Caco-2 (cell line): ENCODE data around the gene HS6ST2. TPM values are rescaled to one million over a fixed set of nuclear protein-coding genes. Genes with fewer than 3 reads are reported as not detected.

ENCODE experiments used
- BruUV-seq: library from RNA; stranded (reverse); fragments of 400-500 nt; replicated peaks from 2 replicates; lab custom pipeline; 2021; lab: Mats Ljungman, UMichigan
- CTCF ChIA-PET: fragments of 300-600 bp; sonication (Branson Sonifier 250); formaldehyde crosslinking; loops from one replicate; lab custom pipeline; 2022; ENCODE audit warnings: antibody characterized with exemption; lab: Charles Lee
- POLR2A ChIA-PET: fragments of 300-600 bp; sonication (Branson Sonifier 250); formaldehyde crosslinking; loops from one replicate; lab custom pipeline; 2022; ENCODE audit warnings: antibody characterized with exemption; lab: Charles Lee
- DNase-seq, 2 experiments: peaks; one replicate each; pipeline versions ENCODE4 v3.0.0 to v3.0.0-alpha.2; 2020 to 2022
- H3K27me3 ChIP-seq: replicated peaks from 2 replicates; pipeline ENCODE4 v1.6.0; 2011; ENCODE audit warnings: low read length; ENCODE audit not compliant: control insufficient read depth, insufficient read depth
- H3K36me3 ChIP-seq: 2 replicates; pipeline ENCODE4 v1.5.1; 2011; ENCODE audit warnings: low read length; ENCODE audit not compliant: control insufficient read depth, insufficient read depth
- H3K4me1 ChIP-seq: fragments of 250-450 bp; sonication (Bioruptor Pico); 2 replicates; pipeline ENCODE4 v1.5.1; 2020; ENCODE audit warnings: mild to moderate bottlenecking
- H3K4me3 ChIP-seq: 2 replicates; pipeline ENCODE4 v1.5.1; 2011; ENCODE audit warnings: low read depth, mild to moderate bottlenecking, control low read depth, low read length
- H3K9me3 ChIP-seq: fragments of 250-450 bp; sonication (Bioruptor Pico); 2 replicates; pipeline ENCODE4 v1.5.1; 2020; ENCODE audit warnings: mild to moderate bottlenecking, moderate library complexity
- H3K27ac Mint-ChIP-seq: one replicate; pipeline ENCODE4 v1.8.0; 2022; ENCODE audit warnings: mixed read lengths; ENCODE audit not compliant: unreplicated experiment
- H3K27me3 Mint-ChIP-seq: one replicate; pipeline ENCODE4 v1.8.0; 2022; ENCODE audit warnings: mixed read lengths; ENCODE audit not compliant: insufficient read depth, unreplicated experiment
- H3K36me3 Mint-ChIP-seq: one replicate; pipeline ENCODE4 v1.8.0; 2022; ENCODE audit warnings: mild to moderate bottlenecking, mixed read lengths; ENCODE audit not compliant: insufficient read depth, unreplicated experiment
- H3K4me1 Mint-ChIP-seq: one replicate; pipeline ENCODE4 v1.8.0; 2022; ENCODE audit warnings: low read depth, mixed read lengths; ENCODE audit not compliant: unreplicated experiment
- H3K4me3 Mint-ChIP-seq: one replicate; pipeline ENCODE4 v1.8.0; 2022; ENCODE audit warnings: mild to moderate bottlenecking, moderate library complexity, mixed read lengths; ENCODE audit not compliant: unreplicated experiment
- H3K9me3 Mint-ChIP-seq: one replicate; pipeline ENCODE4 v1.8.0; 2022; ENCODE audit warnings: mixed read lengths; ENCODE audit not compliant: unreplicated experiment
- CTCF ChIP-seq, 2 experiments: fragments of 200-600 bp in 1 of 2; IDR thresholded peaks; 1 replicate in 1 of 2; 2 replicates in 1 of 2; pipeline versions ENCODE4 v1.5.1 to v1.8.0; 2011 to 2022; ENCODE audit warnings: antibody characterized with exemption in 1 of 2, control low read depth in 1 of 2, inconsistent platforms in 1 of 2, low read depth in 1 of 2, low read length in 1 of 2, mild to moderate bottlenecking in 1 of 2, moderate library complexity in 1 of 2; ENCODE audit not compliant: insufficient read depth in 1 of 2, severe bottlenecking in 1 of 2, unreplicated experiment in 1 of 2
- intact Hi-C: fragments of 100-400 bp; cut with micrococcal nuclease; formaldehyde crosslinking; loops from one replicate; pipeline ENCODE4 v1.10.0; 2022; ENCODE audit not compliant: unreplicated experiment
- total RNA-seq: library from RNA; stranded (reverse); gene quantifications from 2 replicates; pipeline ENCODE4 v1.2.3, GENCODE V29; 2022

The HS6ST2 gene
- total RNA-seq, 1 experiment from 2014 or later: 34.9 TPM

- Histone ChIP-seq H3K4me3 (no peak overlapping the region), H3K4me1 (no peaks in the 10 kb centered on the region), H3K9me3 (no peaks in the 10 kb centered on the region), H3K27me3 (no peaks in the 10 kb centered on the region), H3K36me3 (no peaks in the 10 kb centered on the region)
- no TSS peak for BruUV-seq
- Mint-ChIP-seq H3K27ac (no peak overlapping the region), H3K27me3 (no peaks in the 10 kb centered on the region), H3K9me3 (no peaks in the 10 kb centered on the region), H3K4me3 (no peak overlapping the region), H3K4me1 (no peaks in the 10 kb centered on the region), H3K36me3 (no peaks in the 10 kb centered on the region)
- ChIA-PET POLR2A (no interaction called here), CTCF (no interaction called here)
- no peak for DNase-seq
- no peak for TF ChIP-seq CTCF (IDR thresholded peaks at IDR 0.05; ENCODE audit: insufficient read depth in 1 of 2, low read depth in 1 of 2, low read length in 1 of 2, severe bottlenecking in 1 of 2, unreplicated experiment in 1 of 2)
- intact Hi-C loops: no loop called here
These were observed 95.9 kb downstream of the HS6ST2 start for GRCh38 chrX:132862562-132862961.

- H3K4me1 ChIP-seq: no peaks in the 10 kb centered on the region
- H3K9me3 Mint-ChIP-seq: no peaks in the 10 kb centered on the region
- POLR2A ChIA-PET: no interaction called here
- no peaks in the 10 kb centered on the region for H3K9me3 ChIP-seq
- BruUV-seq: no TSS peak
- no peaks in the 10 kb centered on the region for H3K36me3 Mint-ChIP-seq
- H3K36me3 ChIP-seq: no peaks in the 10 kb centered on the region
- TF ChIP-seq CTCF (IDR thresholded peaks at IDR 0.05; ENCODE audit: insufficient read depth in 1 of 2, low read depth in 1 of 2, low read length in 1 of 2, severe bottlenecking in 1 of 2, unreplicated experiment in 1 of 2): no peak
- no peaks in the 10 kb centered on the region for H3K4me1 Mint-ChIP-seq
- CTCF ChIA-PET: no interaction called here
- no peak overlapping the region for H3K4me3 Mint-ChIP-seq
- intact Hi-C loops: no loop called here
- no peaks in the 10 kb centered on the region for H3K27me3 ChIP-seq
- no peak overlapping the region for H3K4me3 ChIP-seq
- DNase-seq: no peak
- no peaks in the 10 kb centered on the region for H3K27me3 Mint-ChIP-seq
- no peak overlapping the region for H3K27ac Mint-ChIP-seq
These were observed 97.4 kb downstream of the HS6ST2 start for GRCh38 chrX:132861076-132861475.

GRCh38 chrX:132860200-132860599, 98.2 kb downstream of the HS6ST2 start:
- H3K27me3 Mint-ChIP-seq: no peaks in the 10 kb centered on the region
- no peak overlapping the region for H3K4me3 ChIP-seq
- intact Hi-C loops: no loop called here
- no peaks in the 10 kb centered on the region for H3K9me3 Mint-ChIP-seq
- BruUV-seq: no TSS peak
- H3K9me3 ChIP-seq: no peaks in the 10 kb centered on the region
- POLR2A ChIA-PET: no interaction called here
- no peak for DNase-seq
- no peaks in the 10 kb centered on the region for H3K27me3 ChIP-seq
- H3K4me1 Mint-ChIP-seq: no peaks in the 10 kb centered on the region
- H3K4me1 ChIP-seq: no peaks in the 10 kb centered on the region
- TF ChIP-seq CTCF (IDR thresholded peaks at IDR 0.05; ENCODE audit: insufficient read depth in 1 of 2, low read depth in 1 of 2, low read length in 1 of 2, severe bottlenecking in 1 of 2, unreplicated experiment in 1 of 2): no peak
- no peaks in the 10 kb centered on the region for H3K36me3 Mint-ChIP-seq
- no peaks in the 10 kb centered on the region for H3K36me3 ChIP-seq
- CTCF ChIA-PET: no interaction called here
- no peak overlapping the region for H3K4me3 Mint-ChIP-seq
- H3K27ac Mint-ChIP-seq: no peak overlapping the region
